HG03439 (cell line): ENCODE measurements around the gene ZNF556.
"Not testable (repeated sequence)": the region's sequence is repeated elsewhere in the genome, so short reads cannot be mapped to it uniquely, and the experiment has no call there.

Experiments used
- ATAC-seq: cut with Tn5 transposase; IDR thresholded peaks from one replicate; pipeline ENCODE4 v1.9.1; 2021; ENCODE audit warnings: mild to moderate bottlenecking, moderate library complexity; ENCODE audit not compliant: unreplicated experiment

The ZNF556 gene

GRCh38 chr19:2853015-2853606, 14.0 kb upstream of the ZNF556 start:
- no peak for ATAC-seq

GRCh38 chr19:2854849-2855248, 12.3 kb upstream of the ZNF556 start:
- ATAC-seq: no peak

GRCh38 chr19:2856457-2857050, 10.6 kb upstream of the ZNF556 start:
- ATAC-seq: no peak

GRCh38 chr19:2858864-2859263, 8.3 kb upstream of the ZNF556 start:
- no peak for ATAC-seq

- no peak for ATAC-seq
Measured at GRCh38 chr19:2863816-2864215, 3.3 kb upstream of the ZNF556 start.

GRCh38 chr19:2865334-2866100, 1.6 kb upstream of the ZNF556 start:
- ATAC-seq: no peak

GRCh38 chr19:2866495-2867024, 575 bp upstream of the ZNF556 start:
- no peak for ATAC-seq

GRCh38 chr19:2869618-2870017, 2.5 kb downstream of the ZNF556 start:
- no peak for ATAC-seq

- not testable (repeated sequence) for ATAC-seq
Measured at GRCh38 chr19:2872175-2872574, 5.0 kb downstream of the ZNF556 start.

GRCh38 chr19:2877398-2878331, 10.5 kb downstream of the ZNF556 start:
- ATAC-seq: no peak

GRCh38 chr19:2883686-2884439, 16.7 kb downstream of the ZNF556 start:
- no peak for ATAC-seq

- no peak for ATAC-seq
Measured at GRCh38 chr19:2885736-2886135, 18.6 kb downstream of the ZNF556 start.

- no peak for ATAC-seq
Measured at GRCh38 chr19:2887391-2887914, 20.3 kb downstream of the ZNF556 start.

- ATAC-seq: no peak
Measured at GRCh38 chr19:2888731-2889224, 21.6 kb downstream of the ZNF556 start.

GRCh38 chr19:2890531-2890930, 23.4 kb downstream of the ZNF556 start:
- not testable (repeated sequence) for ATAC-seq

GRCh38 chr19:2896694-2897093, 29.6 kb downstream of the ZNF556 start:
- ATAC-seq: no peak

GRCh38 chr19:2900296-2901252, 33.4 kb downstream of the ZNF556 start, which contains the start of gene ZNF57:
Gene ZNF57, plus strand, starts transcription at chr19:2900928. Its CDS starts 118 bp downstream, at chr19:2901046.
- peak; percentile 90 for ATAC-seq

GRCh38 chr19:2902590-2903218, 35.6 kb downstream of the ZNF556 start:
- ATAC-seq: no peak
